ENCODE results near the gene LRRN4CL. TPM values are rescaled to one million over a fixed set of nuclear protein-coding genes. Genes with fewer than 3 reads are reported as not detected.
A peak's percentile ranks its signal among the peaks of the same experiment; 100 is the strongest.

The LRRN4CL gene
- total and polyA plus RNA-seq, 9 of the 15 experiments (the other 6 are each of a cell fraction or from before 2014, with no cell fraction given) = 0.03 to 0.11 (median 0.05) TPM; not detected in 4

DNA sequence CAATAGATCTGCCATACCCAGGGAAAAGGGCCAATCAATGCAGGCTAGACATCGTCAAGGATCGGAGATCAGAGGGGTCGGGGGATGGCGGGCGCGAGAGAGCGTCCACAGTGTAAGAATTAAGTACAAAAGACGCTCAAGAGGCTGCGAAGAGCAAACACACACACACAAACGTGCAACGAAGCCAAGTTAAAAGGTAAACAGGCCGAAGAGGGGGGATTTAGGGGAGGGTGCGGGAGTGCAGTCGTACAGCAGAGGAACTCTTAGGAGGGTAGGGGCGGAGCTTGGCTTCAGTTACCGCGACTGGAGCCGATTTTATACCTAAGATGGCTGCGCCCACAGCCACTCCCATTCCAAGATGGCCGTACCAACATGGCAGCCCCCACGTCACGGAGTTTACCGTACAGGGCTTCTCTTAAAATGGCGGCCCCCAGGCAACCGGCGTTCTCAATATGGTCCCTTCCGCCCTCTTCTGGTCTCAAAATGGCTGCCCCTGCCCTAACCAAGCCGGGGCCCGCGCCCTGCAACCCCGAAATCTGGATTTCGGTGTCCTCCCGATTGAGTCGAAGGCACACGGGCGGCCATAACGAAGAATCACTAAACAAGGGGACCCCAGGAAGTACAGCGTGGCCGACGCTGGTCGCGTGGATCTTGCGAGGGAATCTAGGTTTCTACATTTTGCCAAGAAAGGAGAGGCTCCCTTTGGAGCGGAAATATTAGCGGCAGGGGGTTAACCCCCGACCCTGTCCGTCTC, 20.1 kb upstream of the LRRN4CL start (continued):
- TF ChIP-seq, protein P1, sequence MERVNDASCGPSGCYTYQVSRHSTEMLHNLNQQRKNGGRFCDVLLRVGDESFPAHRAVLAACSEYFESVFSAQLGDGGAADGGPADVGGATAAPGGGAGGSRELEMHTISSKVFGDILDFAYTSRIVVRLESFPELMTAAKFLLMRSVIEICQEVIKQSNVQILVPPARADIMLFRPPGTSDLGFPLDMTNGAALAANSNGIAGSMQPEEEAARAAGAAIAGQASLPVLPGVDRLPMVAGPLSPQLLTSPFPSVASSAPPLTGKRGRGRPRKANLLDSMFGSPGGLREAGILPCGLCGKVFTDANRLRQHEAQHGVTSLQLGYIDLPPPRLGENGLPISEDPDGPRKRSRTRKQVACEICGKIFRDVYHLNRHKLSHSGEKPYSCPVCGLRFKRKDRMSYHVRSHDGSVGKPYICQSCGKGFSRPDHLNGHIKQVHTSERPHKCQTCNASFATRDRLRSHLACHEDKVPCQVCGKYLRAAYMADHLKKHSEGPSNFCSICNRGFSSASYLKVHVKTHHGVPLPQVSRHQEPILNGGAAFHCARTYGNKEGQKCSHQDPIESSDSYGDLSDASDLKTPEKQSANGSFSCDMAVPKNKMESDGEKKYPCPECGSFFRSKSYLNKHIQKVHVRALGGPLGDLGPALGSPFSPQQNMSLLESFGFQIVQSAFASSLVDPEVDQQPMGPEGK (CRISPR knock-in tag; IDR thresholded peaks at IDR 0.05; ENCODE audit: borderline replicate concordance) = no peak
- TF ChIP-seq TCF7L2 (IDR thresholded peaks at IDR 0.05; ENCODE audit: low read depth, low read length) = peak; percentile 77
- no peak for TF ChIP-seq ZKSCAN1 (IDR thresholded peaks at IDR 0.05; ENCODE audit: low read depth, low read length)
- TF ChIP-seq PTTG1 (tag; IDR thresholded peaks at IDR 0.05; ENCODE audit: low read depth) = no peak
- TF ChIP-seq U2AF2 (optimal IDR thresholded peaks at IDR 0.05; ENCODE audit: low read depth, low read length) = no peak
- no peak for TF ChIP-seq POLR2H (tag; IDR thresholded peaks at IDR 0.05; ENCODE audit: low read depth)
- no peak for TF ChIP-seq EP300 (IDR thresholded peaks at IDR 0.05; ENCODE audit: low read length)
- no peak for TF ChIP-seq SUPT5H (IDR thresholded peaks at IDR 0.05)
- TF ChIP-seq POLR2G (IDR thresholded peaks at IDR 0.05; ENCODE audit: low read depth, low read length) = peak; percentile 70
- peak; percentile 61 for TF ChIP-seq NR2C1 (IDR thresholded peaks at IDR 0.05)
- no peak for TF ChIP-seq NR2C1 (tag; IDR thresholded peaks at IDR 0.05)
- TF ChIP-seq, protein P2, sequence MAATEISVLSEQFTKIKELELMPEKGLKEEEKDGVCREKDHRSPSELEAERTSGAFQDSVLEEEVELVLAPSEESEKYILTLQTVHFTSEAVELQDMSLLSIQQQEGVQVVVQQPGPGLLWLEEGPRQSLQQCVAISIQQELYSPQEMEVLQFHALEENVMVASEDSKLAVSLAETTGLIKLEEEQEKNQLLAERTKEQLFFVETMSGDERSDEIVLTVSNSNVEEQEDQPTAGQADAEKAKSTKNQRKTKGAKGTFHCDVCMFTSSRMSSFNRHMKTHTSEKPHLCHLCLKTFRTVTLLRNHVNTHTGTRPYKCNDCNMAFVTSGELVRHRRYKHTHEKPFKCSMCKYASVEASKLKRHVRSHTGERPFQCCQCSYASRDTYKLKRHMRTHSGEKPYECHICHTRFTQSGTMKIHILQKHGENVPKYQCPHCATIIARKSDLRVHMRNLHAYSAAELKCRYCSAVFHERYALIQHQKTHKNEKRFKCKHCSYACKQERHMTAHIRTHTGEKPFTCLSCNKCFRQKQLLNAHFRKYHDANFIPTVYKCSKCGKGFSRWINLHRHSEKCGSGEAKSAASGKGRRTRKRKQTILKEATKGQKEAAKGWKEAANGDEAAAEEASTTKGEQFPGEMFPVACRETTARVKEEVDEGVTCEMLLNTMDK (IDR thresholded peaks at IDR 0.05; ENCODE audit: borderline replicate concordance, insufficient read depth, low read depth, low read length, poor library complexity, severe bottlenecking) = no peak
- TF ChIP-seq, protein P3, sequence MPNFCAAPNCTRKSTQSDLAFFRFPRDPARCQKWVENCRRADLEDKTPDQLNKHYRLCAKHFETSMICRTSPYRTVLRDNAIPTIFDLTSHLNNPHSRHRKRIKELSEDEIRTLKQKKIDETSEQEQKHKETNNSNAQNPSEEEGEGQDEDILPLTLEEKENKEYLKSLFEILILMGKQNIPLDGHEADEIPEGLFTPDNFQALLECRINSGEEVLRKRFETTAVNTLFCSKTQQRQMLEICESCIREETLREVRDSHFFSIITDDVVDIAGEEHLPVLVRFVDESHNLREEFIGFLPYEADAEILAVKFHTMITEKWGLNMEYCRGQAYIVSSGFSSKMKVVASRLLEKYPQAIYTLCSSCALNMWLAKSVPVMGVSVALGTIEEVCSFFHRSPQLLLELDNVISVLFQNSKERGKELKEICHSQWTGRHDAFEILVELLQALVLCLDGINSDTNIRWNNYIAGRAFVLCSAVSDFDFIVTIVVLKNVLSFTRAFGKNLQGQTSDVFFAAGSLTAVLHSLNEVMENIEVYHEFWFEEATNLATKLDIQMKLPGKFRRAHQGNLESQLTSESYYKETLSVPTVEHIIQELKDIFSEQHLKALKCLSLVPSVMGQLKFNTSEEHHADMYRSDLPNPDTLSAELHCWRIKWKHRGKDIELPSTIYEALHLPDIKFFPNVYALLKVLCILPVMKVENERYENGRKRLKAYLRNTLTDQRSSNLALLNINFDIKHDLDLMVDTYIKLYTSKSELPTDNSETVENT (CRISPR knock-in tag; IDR thresholded peaks at IDR 0.05) = no peak
- peak; percentile 87 to 99 (median 98) for TF ChIP-seq YY1 (IDR thresholded peaks at IDR 0.05; ENCODE audit: borderline replicate concordance in 1 of 3, control insufficient read depth in 1 of 3, extremely low read depth in 1 of 3, insufficient read depth in 3 of 3, insufficient read length in 1 of 3, insufficient replicate concordance in 2 of 3, low read depth in 1 of 3, low read length in 2 of 3)
- no peak for TF ChIP-seq SAP30 (IDR thresholded peaks at IDR 0.05; ENCODE audit: borderline replicate concordance, insufficient read depth, low read depth, low read length, poor library complexity, severe bottlenecking)
- 0 out of 2 replicates have a peak, but pooled peaks have one; percentile 49 for TF ChIP-seq KAT8 (IDR thresholded peaks at IDR 0.05; ENCODE audit: low read depth)
- TF ChIP-seq, protein P4, sequence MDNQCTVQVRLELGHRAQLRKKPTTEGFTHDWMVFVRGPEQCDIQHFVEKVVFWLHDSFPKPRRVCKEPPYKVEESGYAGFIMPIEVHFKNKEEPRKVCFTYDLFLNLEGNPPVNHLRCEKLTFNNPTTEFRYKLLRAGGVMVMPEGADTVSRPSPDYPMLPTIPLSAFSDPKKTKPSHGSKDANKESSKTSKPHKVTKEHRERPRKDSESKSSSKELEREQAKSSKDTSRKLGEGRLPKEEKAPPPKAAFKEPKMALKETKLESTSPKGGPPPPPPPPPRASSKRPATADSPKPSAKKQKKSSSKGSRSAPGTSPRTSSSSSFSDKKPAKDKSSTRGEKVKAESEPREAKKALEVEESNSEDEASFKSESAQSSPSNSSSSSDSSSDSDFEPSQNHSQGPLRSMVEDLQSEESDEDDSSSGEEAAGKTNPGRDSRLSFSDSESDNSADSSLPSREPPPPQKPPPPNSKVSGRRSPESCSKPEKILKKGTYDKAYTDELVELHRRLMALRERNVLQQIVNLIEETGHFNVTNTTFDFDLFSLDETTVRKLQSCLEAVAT (IDR thresholded peaks at IDR 0.05) = peak in 1 of 2 experiments; percentile 90; a peak in 2 of 4 replicates
- no peak for TF ChIP-seq ETS2 (tag; IDR thresholded peaks at IDR 0.05; ENCODE audit: borderline replicate concordance, poor library complexity, severe bottlenecking)

All from K562 (cell line).